ENCODE data around the gene FAM131B.
A peak's percentile ranks its signal among the peaks of the same experiment; 100 is the strongest.

FAM131B gene

GRCh38 chr7:143331179-143331801 is 31.2 kb downstream of the FAM131B start:
- no peak overlapping the region for H3K4me3 ChIP-seq (replicated peaks; ENCODE audit: low read depth, low read length)
- no peak for TF ChIP-seq CTCF (IDR thresholded peaks at IDR 0.05; ENCODE audit: low read depth, low read length, missing control alignments)
- peak; percentile 40 for DNase-seq (ENCODE audit: extremely low read depth, low read depth)

- no peak for TF ChIP-seq CTCF (IDR thresholded peaks at IDR 0.05; ENCODE audit: low read depth, low read length, missing control alignments)
- no peak for DNase-seq (ENCODE audit: extremely low read depth, low read depth)
- no peak overlapping the region for H3K4me3 ChIP-seq (replicated peaks; ENCODE audit: low read depth, low read length)
Observed at GRCh38 chr7:143329471-143330170, 32.9 kb downstream of the FAM131B start.

DNA sequence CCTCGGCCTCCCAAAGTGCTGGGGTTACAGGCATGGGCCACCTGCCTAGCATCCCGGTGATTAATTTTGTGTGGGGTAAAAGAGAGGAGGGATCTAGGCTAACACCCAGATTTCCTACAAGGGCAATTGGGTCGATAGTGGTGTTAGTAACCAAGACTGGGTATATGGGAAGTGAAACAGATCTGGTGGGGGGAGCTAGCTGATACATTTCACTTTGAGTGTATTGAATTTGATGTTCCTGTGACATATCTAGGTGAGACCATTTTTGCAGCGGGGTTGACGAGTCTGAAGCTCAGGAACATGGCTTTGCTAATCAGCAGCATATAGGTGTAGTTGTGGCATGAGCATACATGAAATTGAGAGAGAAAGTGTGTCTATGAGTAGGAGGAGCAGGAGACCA is 34.6 kb downstream of the FAM131B start:
- DNase-seq (ENCODE audit: extremely low read depth, low read depth): no peak

DNA sequence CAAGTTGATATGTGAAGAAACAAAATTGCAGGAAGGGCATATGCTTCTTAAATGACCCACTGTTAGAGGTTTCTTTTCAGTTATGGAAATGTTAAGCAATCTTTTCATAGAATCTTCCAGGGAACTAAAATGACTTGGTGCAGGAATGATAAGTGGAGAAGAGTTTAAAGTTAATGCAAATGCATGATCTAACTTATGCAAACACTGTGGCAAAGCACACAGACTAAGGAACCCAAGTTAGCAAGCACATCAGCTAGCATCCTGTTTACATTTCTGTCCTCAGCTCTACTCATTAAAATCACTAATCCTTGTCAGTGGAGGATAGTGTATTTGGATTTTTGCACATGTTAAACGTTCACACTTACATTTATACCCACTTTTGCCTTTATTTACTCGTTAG is 37.3 kb downstream of the FAM131B start:
- no peak overlapping the region for H3K4me3 ChIP-seq (replicated peaks; ENCODE audit: low read depth, low read length)
- no peak for DNase-seq (ENCODE audit: extremely low read depth, low read depth)
- TF ChIP-seq CTCF (IDR thresholded peaks at IDR 0.05; ENCODE audit: low read depth, low read length, missing control alignments): no peak

More for the DNA sequence above, 34.6 kb downstream of the FAM131B start:
- H3K4me3 ChIP-seq (replicated peaks; ENCODE audit: low read depth, low read length): no peak overlapping the region
- no peak for TF ChIP-seq CTCF (IDR thresholded peaks at IDR 0.05; ENCODE audit: low read depth, low read length, missing control alignments)

GRCh38 chr7:143323653-143324052 is 38.9 kb downstream of the FAM131B start:
- no peak overlapping the region for H3K4me3 ChIP-seq (replicated peaks; ENCODE audit: low read depth, low read length)
- no peak for DNase-seq (ENCODE audit: extremely low read depth, low read depth)
- TF ChIP-seq CTCF (IDR thresholded peaks at IDR 0.05; ENCODE audit: low read depth, low read length, missing control alignments): no peak

- DNase-seq (ENCODE audit: extremely low read depth, low read depth): peak; percentile 5
- no peak for TF ChIP-seq CTCF (IDR thresholded peaks at IDR 0.05; ENCODE audit: low read depth, low read length, missing control alignments)
- H3K4me3 ChIP-seq (replicated peaks; ENCODE audit: low read depth, low read length): no peak overlapping the region
Observed at GRCh38 chr7:143322760-143323633, 39.5 kb downstream of the FAM131B start.

Data from HFF-Myc (cell line).